Endothelial cell (in vitro differentiated cells): ENCODE results near the gene NAT8L. TPM values are rescaled to one million over a fixed set of nuclear protein-coding genes. Genes with fewer than 3 reads are reported as not detected.

Experiments used
- DNase-seq: peaks from one replicate; pipeline ENCODE4 v3.0.0; 2021; ENCODE audit warnings: low spot score
- H3K27ac Mint-ChIP-seq: one replicate; pipeline ENCODE4 v1.8.0; 2021; ENCODE audit warnings: mixed read lengths, inconsistent platforms; ENCODE audit not compliant: unreplicated experiment
- H3K27me3 Mint-ChIP-seq: one replicate; pipeline ENCODE4 v1.8.0; 2021; ENCODE audit warnings: mild to moderate bottlenecking, moderate library complexity, mixed read lengths, inconsistent platforms; ENCODE audit not compliant: unreplicated experiment
- H3K36me3 Mint-ChIP-seq: one replicate; pipeline ENCODE4 v1.8.0; 2021; ENCODE audit warnings: mild to moderate bottlenecking, low read depth, mixed read lengths, inconsistent platforms; ENCODE audit not compliant: unreplicated experiment
- H3K4me1 Mint-ChIP-seq: one replicate; pipeline ENCODE4 v1.8.0; 2021; ENCODE audit warnings: mild to moderate bottlenecking, mixed read lengths, inconsistent platforms; ENCODE audit not compliant: unreplicated experiment
- H3K4me3 Mint-ChIP-seq: one replicate; pipeline ENCODE4 v1.8.0; 2021; ENCODE audit warnings: mild to moderate bottlenecking, mixed read lengths, inconsistent platforms; ENCODE audit not compliant: unreplicated experiment
- H3K9me3 Mint-ChIP-seq: one replicate; pipeline ENCODE4 v1.8.0; 2021; ENCODE audit warnings: mixed read lengths, inconsistent platforms; ENCODE audit not compliant: unreplicated experiment
- CTCF ChIP-seq: fragments of 200-600 bp; sonication (generic); IDR thresholded peaks from one replicate; pipeline ENCODE4 v1.5.0; 2021; ENCODE audit warnings: antibody characterized with exemption; ENCODE audit not compliant: unreplicated experiment
- total RNA-seq: library from RNA; stranded (reverse); fragmentation: NEBNext Ultra II Directional; extraction: Animal tissue kit (Norgen Biotek cat#: 25700); gene quantifications from one replicate; pipeline ENCODE4 v1.2.1, GENCODE V29; 2021; ENCODE audit not compliant: unreplicated experiment

NAT8L gene
- total RNA-seq, 1 donor from 2014 or later, result 0.36 TPM

GRCh38 chr4:2116687-2117400 is 57.7 kb downstream of the NAT8L start:
- TF ChIP-seq CTCF, result no peak
- Mint-ChIP-seq H3K27me3 (no peaks in the 10 kb centered on the region), H3K9me3 (no peaks in the 10 kb centered on the region), H3K4me3 (no peak overlapping the region), H3K4me1 (no peaks in the 10 kb centered on the region), H3K27ac (no peak overlapping the region), H3K36me3 (no peaks in the 10 kb centered on the region)
- DNase-seq, result no peak

Other genes starting within 250 kb of the NAT8L start
- 37.1 TPM for gene LETM1, start 203.2 kb upstream of the NAT8L start, total RNA-seq
- gene NSD2, start 187.9 kb upstream of the NAT8L start, total RNA-seq, result 93.5 TPM
- gene NELFA, start 50.4 kb upstream of the NAT8L start, total RNA-seq, result 30.2 TPM
- gene HAUS3, start 182.8 kb downstream of the NAT8L start, total RNA-seq, result 16.2 TPM
- 2.5 TPM for gene POLN, start 182.8 kb downstream of the NAT8L start, total RNA-seq
- 93.5 TPM for gene MXD4, start 202.8 kb downstream of the NAT8L start, total RNA-seq